Tibial artery (tissue), 4 donors: ENCODE data around the gene FLT3LG.

ENCODE experiments used
- DNase-seq, 2 donors: peaks; one replicate each; pipeline ENCODE4 v3.0.0-alpha.2; 2019
- H3K27ac ChIP-seq, 2 donors: fragments of 200-600 bp; sonication (generic) in 1 of 2; 1 replicate in 1 of 2; 2 replicates in 1 of 2; pipeline ENCODE4 v1.5.1; 2018 to 2019; ENCODE audit warnings: mild to moderate bottlenecking in 1 of 2
- H3K27me3 ChIP-seq, 2 donors: fragments of 200-600 bp; sonication (generic) in 1 of 2; one replicate each; pipeline versions ENCODE4 v1.5.1 to v1.6.0; 2016 to 2019
- H3K36me3 ChIP-seq, 3 donors: fragments of 200-600 bp; sonication (generic) in 2 of 3; one replicate each; pipeline ENCODE4 v1.5.1; 2016 to 2019; ENCODE audit warnings: mild to moderate bottlenecking in 2 of 3
- H3K4me1 ChIP-seq, 4 donors: fragments of 200-600 bp; sonication (generic) in 2 of 4; 1 replicate in 3 of 4; 2 replicates in 1 of 4; pipeline ENCODE4 v1.5.1; 2016 to 2019
- H3K4me3 ChIP-seq, 2 donors: fragments of 200-600 bp; sonication (generic) in 1 of 2; 1 replicate in 1 of 2; 2 replicates in 1 of 2; pipeline ENCODE4 v1.5.1; 2018 to 2019; ENCODE audit warnings: mild to moderate bottlenecking in 2 of 2
- H3K9me3 ChIP-seq, 3 donors: fragments of 200-600 bp; sonication (generic) in 1 of 3; one replicate each; pipeline ENCODE4 v1.5.1; 2016 to 2019
- CTCF ChIP-seq, 2 experiments: fragments of 200-600 bp in 1 of 2; fragments of 450-650 bp in 1 of 2; IDR thresholded peaks; one replicate each; pipeline ENCODE4 v1.5.1; 2017 to 2019; ENCODE audit warnings: antibody characterized with exemption in 2 of 2, mild to moderate bottlenecking in 1 of 2, moderate library complexity in 1 of 2
- intact Hi-C: fragments of 100-400 bp; cut with DNase I; formaldehyde crosslinking; loops from one replicate; pipeline ENCODE4 v1.15.0; 2023; ENCODE audit warnings: low total_unique reads

The FLT3LG gene

DNA sequence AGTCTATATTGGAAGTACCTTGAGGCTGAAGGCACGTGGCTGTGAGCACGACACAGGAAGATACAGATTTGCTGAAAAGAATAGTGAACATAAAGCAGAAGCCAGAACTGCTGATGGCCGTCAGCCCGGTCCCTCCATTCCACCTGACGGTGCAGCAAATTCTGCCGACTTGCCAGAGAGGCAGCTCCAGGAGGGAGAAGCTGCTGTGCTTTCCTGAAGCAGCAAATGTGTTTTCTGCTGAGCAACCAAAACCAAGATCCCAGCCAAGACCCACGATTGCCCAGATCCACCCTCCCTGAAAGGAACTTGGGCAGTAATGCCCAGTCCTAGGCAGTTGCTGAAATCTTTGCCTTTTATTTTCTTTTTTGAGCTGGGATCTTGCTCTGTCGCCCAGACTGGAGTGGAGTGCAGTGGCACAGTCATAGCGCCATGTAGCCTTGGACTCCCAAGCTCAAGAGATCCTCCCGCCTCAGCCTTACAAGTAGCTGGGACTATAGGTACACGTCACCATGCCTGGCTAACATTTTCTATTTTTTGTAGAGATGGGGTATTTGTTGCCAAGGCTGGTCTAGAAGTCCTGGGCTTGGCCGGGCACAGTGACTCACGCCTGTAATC, 46.8 kb downstream of the FLT3LG start:
- no peak for TF ChIP-seq CTCF (IDR thresholded peaks at IDR 0.05)
- Histone ChIP-seq H3K27me3 (no peaks in the 10 kb centered on the region), H3K36me3 (peaks cover 0 to 61% (median 9%) of the 10 kb centered on the region in 3 donors), H3K27ac (no peak overlapping the region), H3K9me3 (no peaks in the 10 kb centered on the region), H3K4me1 (no peaks in the 10 kb centered on the region), H3K4me3 (no peak overlapping the region)
- DNase-seq = peak; percentile 53 to 74
- intact Hi-C loops = no loop called here

GRCh38 chr19:49524812-49525455, 50.9 kb downstream of the FLT3LG start:
- H3K9me3 ChIP-seq = no peaks in the 10 kb centered on the region
- H3K4me3 ChIP-seq = no peak overlapping the region
- TF ChIP-seq CTCF (IDR thresholded peaks at IDR 0.05) = no peak
- H3K27ac ChIP-seq = no peak overlapping the region
- peaks cover 0 to 44% (median 9%) of the 10 kb centered on the region in 3 donors for H3K36me3 ChIP-seq
- H3K4me1 ChIP-seq = peaks cover 0 to 18% (median 8%) of the 10 kb centered on the region in 4 donors
- DNase-seq = no peak
- no peaks in the 10 kb centered on the region for H3K27me3 ChIP-seq
- intact Hi-C loops = no loop called here

DNA sequence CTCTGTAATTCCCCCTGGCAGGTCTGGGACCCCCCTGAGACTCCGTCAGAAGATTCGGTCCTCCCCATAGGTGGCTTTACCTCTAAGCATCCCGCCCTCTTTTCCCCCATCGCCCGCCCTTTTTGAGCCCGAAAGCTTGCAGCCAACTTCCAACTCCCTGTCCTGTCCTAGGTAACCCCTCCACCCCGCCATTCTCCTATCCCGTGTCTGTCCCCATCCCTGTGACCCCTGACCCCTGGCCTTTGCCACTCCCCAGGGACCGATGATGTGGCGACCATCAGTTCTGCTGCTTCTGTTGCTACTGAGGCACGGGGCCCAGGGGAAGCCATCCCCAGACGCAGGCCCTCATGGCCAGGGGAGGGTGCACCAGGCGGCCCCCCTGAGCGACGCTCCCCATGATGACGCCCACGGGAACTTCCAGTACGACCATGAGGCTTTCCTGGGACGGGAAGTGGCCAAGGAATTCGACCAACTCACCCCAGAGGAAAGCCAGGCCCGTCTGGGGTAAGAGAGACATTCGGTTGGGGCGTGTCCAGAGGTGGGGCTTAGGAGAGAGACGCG, 54.3 kb downstream of the FLT3LG start:
- Histone ChIP-seq H3K4me3 (peak overlapping the region; percentile 52 to 54), H3K4me1 (peaks cover 0 to 24% (median 12%) of the 10 kb centered on the region in 4 donors), H3K36me3 (peaks cover 0 to 21% (median 0%) of the 10 kb centered on the region in 3 donors), H3K27ac (peak overlapping the region; percentile 61 to 74), H3K27me3 (no peaks in the 10 kb centered on the region), H3K9me3 (no peaks in the 10 kb centered on the region)
- no peak for TF ChIP-seq CTCF (IDR thresholded peaks at IDR 0.05)
- intact Hi-C loops = no loop called here
- DNase-seq = peak; percentile 53 to 75

GRCh38 chr19:49530708-49531107, 56.7 kb downstream of the FLT3LG start:
- no peaks in the 10 kb centered on the region for H3K27me3 ChIP-seq
- peaks cover 0 to 7% (median 6%) of the 10 kb centered on the region in 3 donors for H3K36me3 ChIP-seq
- no peak for DNase-seq
- H3K27ac ChIP-seq = no peak overlapping the region
- no peaks in the 10 kb centered on the region for H3K9me3 ChIP-seq
- peaks cover 0 to 36% (median 25%) of the 10 kb centered on the region in 4 donors for H3K4me1 ChIP-seq
- intact Hi-C loops = no loop called here
- no peak overlapping the region for H3K4me3 ChIP-seq
- TF ChIP-seq CTCF (IDR thresholded peaks at IDR 0.05) = no peak

GRCh38 chr19:49533551-49534488, 59.8 kb downstream of the FLT3LG start:
- TF ChIP-seq CTCF (IDR thresholded peaks at IDR 0.05) = peak in 1 of 2 experiments; percentile 21
- Histone ChIP-seq H3K4me3 (peak overlapping the region; percentile 49 to 61), H3K27ac (peak overlapping the region; percentile 43 to 48), H3K27me3 (no peaks in the 10 kb centered on the region), H3K4me1 (peaks cover 0 to 23% (median 19%) of the 10 kb centered on the region in 4 donors), H3K36me3 (peaks cover 2 to 22% (median 22%) of the 10 kb centered on the region in 3 donors), H3K9me3 (no peaks in the 10 kb centered on the region)
- intact Hi-C loops = no loop called here
- peak; percentile 78 to 87 for DNase-seq
